IMR-90 (cell line): ENCODE data around the gene DRC3. TPM values are rescaled to one million over a fixed set of nuclear protein-coding genes. Genes with fewer than 3 reads are reported as not detected.

ENCODE experiments used
- ATAC-seq: fragments of 200-7000 bp; cut with Tn5 transposase; 2 replicates; pipeline ENCODE4 v1.9.1; 2020; ENCODE audit warnings: low read depth, mild to moderate bottlenecking, moderate library complexity
- BruUV-seq: library from RNA; stranded (reverse); fragments of 400-500 nt; replicated peaks from 2 replicates; lab custom pipeline; 2021; lab: Mats Ljungman, UMichigan
- CTCF ChIA-PET: fragments of 300-600 bp; formaldehyde crosslinking; extraction: SDS; loops from one replicate; lab custom pipeline; 2021; ENCODE audit warnings: antibody characterized with exemption; lab: Yijun Ruan, JAX
- POLR2A ChIA-PET: fragments of 300-600 bp; sonication (Branson Sonifier 250); formaldehyde crosslinking; loops from one replicate; lab custom pipeline; 2022; ENCODE audit warnings: antibody characterized with exemption; ENCODE audit not compliant: unreplicated experiment; lab: Charles Lee
- DNase-seq: peaks from one replicate; pipeline ENCODE4 v3.0.0; 2013
- H2AFZ ChIP-seq: replicated peaks from 2 replicates; pipeline ENCODE3; 2013; ENCODE audit warnings: low read length, mild to moderate bottlenecking; ENCODE audit not compliant: poor library complexity
- H2AK5ac ChIP-seq: 2 replicates; pipeline ENCODE4 v1.6.1; 2013; ENCODE audit warnings: low read depth, low read length, inconsistent platforms
- H2AK9ac ChIP-seq: replicated peaks from 2 replicates; pipeline ENCODE3; 2013; ENCODE audit warnings: mild to moderate bottlenecking, low read depth, low read length, moderate library complexity; ENCODE audit not compliant: poor library complexity
- H2BK120ac ChIP-seq: 2 replicates; pipeline ENCODE4 v1.6.1; 2013; ENCODE audit warnings: low read depth, low read length, inconsistent platforms
- H2BK15ac ChIP-seq: 3 replicates; pipeline ENCODE4 v1.6.1; 2013; ENCODE audit warnings: low read depth, low read length, inconsistent platforms
- H2BK20ac ChIP-seq: 2 replicates; pipeline ENCODE4 v1.6.1; 2013; ENCODE audit warnings: low read depth, mild to moderate bottlenecking, inconsistent platforms, low read length, moderate library complexity
- H2BK5ac ChIP-seq: 2 replicates; pipeline ENCODE4 v1.6.1; 2013; ENCODE audit warnings: mild to moderate bottlenecking, low read depth, low read length, inconsistent platforms; ENCODE audit not compliant: poor library complexity, severe bottlenecking
- H3K14ac ChIP-seq: replicated peaks from 2 replicates; pipeline ENCODE4 v1.6.1; 2013; ENCODE audit warnings: low read depth, low read length, inconsistent platforms
- H3K18ac ChIP-seq: 2 replicates; pipeline ENCODE4 v1.6.1; 2013; ENCODE audit warnings: low read depth, low read length, control low read depth
- H3K23ac ChIP-seq: 2 replicates; pipeline ENCODE4 v1.6.1; 2013; ENCODE audit warnings: low read depth, low read length, inconsistent platforms
- H3K27ac ChIP-seq: 2 replicates; pipeline ENCODE4 v1.5.1; 2013; ENCODE audit warnings: mild to moderate bottlenecking, control low read depth, low read length; ENCODE audit not compliant: insufficient read depth
- H3K27me3 ChIP-seq: 2 replicates; pipeline ENCODE4 v1.6.1; 2013; ENCODE audit warnings: low read length; ENCODE audit not compliant: control insufficient read depth, insufficient read depth
- H3K36me3 ChIP-seq: 2 replicates; pipeline ENCODE4 v1.6.1; 2013; ENCODE audit warnings: low read length, mixed read lengths; ENCODE audit not compliant: control insufficient read depth, insufficient read depth
- H3K4ac ChIP-seq: 2 replicates; pipeline ENCODE4 v1.6.1; 2013; ENCODE audit warnings: low read depth, low read length, inconsistent platforms
- H3K4me1 ChIP-seq: 2 replicates; pipeline ENCODE4 v1.6.1; 2013; ENCODE audit warnings: low read length, mixed read lengths; ENCODE audit not compliant: control insufficient read depth, insufficient read depth
- H3K4me2 ChIP-seq: 2 replicates; pipeline ENCODE4 v1.6.1; 2013; ENCODE audit warnings: low read depth, mild to moderate bottlenecking, control low read depth, low read length, moderate library complexity
- H3K4me3 ChIP-seq: 2 replicates; pipeline ENCODE4 v1.5.1; 2013; ENCODE audit warnings: low read depth, mild to moderate bottlenecking, control low read depth, low read length, moderate library complexity; ENCODE audit not compliant: insufficient read depth
- H3K56ac ChIP-seq: 2 replicates; pipeline ENCODE4 v1.6.1; 2013; ENCODE audit warnings: low read length, inconsistent platforms; ENCODE audit not compliant: insufficient read depth; ENCODE audit errors: extremely low read depth
- H3K79me1 ChIP-seq, 2 experiments: 2 replicates each; pipeline ENCODE4 v1.6.1; 2013; ENCODE audit warnings: low read length in 2 of 2, inconsistent platforms in 1 of 2, low read depth in 1 of 2
- H3K9ac ChIP-seq: 2 replicates; pipeline ENCODE4 v1.6.1; 2013; ENCODE audit warnings: low read depth, low read length, control low read depth
- H3K9me1 ChIP-seq: 2 replicates; pipeline ENCODE4 v1.6.1; 2013; ENCODE audit warnings: low read length, inconsistent platforms; ENCODE audit not compliant: insufficient read depth
- H3K9me3 ChIP-seq: 2 replicates; pipeline ENCODE4 v1.6.1; 2013; ENCODE audit warnings: low read length; ENCODE audit not compliant: control insufficient read depth, insufficient read depth
- H4K20me1 ChIP-seq: 2 replicates; pipeline ENCODE4 v1.6.1; 2013; ENCODE audit warnings: low read length, inconsistent platforms; ENCODE audit not compliant: insufficient read depth
- H4K5ac ChIP-seq: 2 replicates; pipeline ENCODE4 v1.6.1; 2013; ENCODE audit warnings: mild to moderate bottlenecking, low read depth, low read length, control low read depth
- H4K8ac ChIP-seq, 2 experiments: 2 replicates each; pipeline ENCODE4 v1.6.1; 2013; ENCODE audit warnings: low read depth in 2 of 2, low read length in 2 of 2, control low read depth in 1 of 2, inconsistent platforms in 1 of 2
- H4K91ac ChIP-seq: 2 replicates; pipeline ENCODE4 v1.6.1; 2013; ENCODE audit warnings: low read depth, low read length, inconsistent platforms; ENCODE audit not compliant: insufficient read depth
- NFE2L2 ChIP-seq: fragments of 150-350 bp; IDR thresholded peaks from 2 replicates; pipeline ENCODE4 v1.6.1; 2016; ENCODE audit warnings: low read depth, mild to moderate bottlenecking, low read length
- RCOR1 ChIP-seq: IDR thresholded peaks from 2 replicates; pipeline ENCODE4 v1.6.1; 2012; ENCODE audit warnings: mild to moderate bottlenecking, low read length, improper control_type of control experiment; ENCODE audit not compliant: insufficient replicate concordance
- SMC3 ChIP-seq: fragments of 150-350 bp; IDR thresholded peaks from 2 replicates; pipeline ENCODE4 v1.6.1; 2016; ENCODE audit warnings: low read depth, mild to moderate bottlenecking, antibody characterized with exemption, low read length, moderate library complexity
- WGBS, 2 experiments: methylation state at CpG; one replicate each; pipeline versions ENCODE4 v1.1.5 to v1.1.7; 2013; ENCODE audit warnings: missing lambda C conversion rate in 2 of 2; ENCODE audit not compliant: insufficient read length in 1 of 2; ENCODE audit errors: extremely low coverage in 2 of 2; 5-methylcytosine and 5-hydroxymethylcytosine counted together
- dilution Hi-C: fragments of 300-500 bp; cut with HindIII; formaldehyde crosslinking; loops from one replicate; pipeline ENCODE4 v1.14.3; 2018; ENCODE audit warnings: low sequenced_read_pairs; ENCODE audit not compliant: unreplicated experiment
- in situ Hi-C: fragments of 300-500 bp; cut with MboI; formaldehyde crosslinking; loops from 3 replicates; pipeline ENCODE4 v1.14.3; 2019; ENCODE audit warnings: low sequenced_read_pairs, inconsistent platforms, mixed read lengths
- intact Hi-C: fragments of 100-400 bp; cut with micrococcal nuclease; formaldehyde crosslinking; loops from 2 replicates; pipeline ENCODE4 v1.10.0; 2022
- polyA plus RNA-seq, 3 experiments: library from polyadenylated mRNA; depleted of rRNA; stranded (reverse); fragments of >200 nt; gene quantifications; 2 replicates each; pipeline ENCODE4 v1.2.3, GENCODE V29; 2012; ENCODE audit warnings: low replicate concordance in 1 of 3
- total RNA-seq: library from RNA; depleted of rRNA; stranded (reverse); fragments of >200 nt; gene quantifications from 2 replicates; pipeline ENCODE4 v1.2.3, GENCODE V29; 2012
- TF ChIP-seq, protein P1 (sequence below): fragments of 150-350 bp; IDR thresholded peaks from 2 replicates; pipeline ENCODE4 v1.6.1; 2017; ENCODE audit warnings: mild to moderate bottlenecking, antibody characterized with exemption, low read length, low read depth

Gene DRC3
- total and polyA plus RNA-seq, 2 of the 4 experiments (the other 2 are of a cell fraction) = 0.55 to 0.72 TPM

GRCh38 chr17:17971431-17972125 is 1.1 kb upstream of the DRC3 start:
- H4K91ac ChIP-seq = peak overlapping the region; percentile 29
- peaks cover 10 to 48% of the 10 kb centered on the region in 2 experiments for H3K79me1 ChIP-seq
- peaks cover 9% of the 10 kb centered on the region for H3K9me1 ChIP-seq
- H2BK15ac ChIP-seq = no peak overlapping the region; the same call in 2 of the 3 replicates
- intact Hi-C loops (loop anchor here (1.0 to 5.0 kb wide), 3 partner anchors 49 to 80 kb away; no protein-coding TSS in a partner anchor), in situ Hi-C loops (no loop called here), dilution Hi-C loops (no loop called here)
- no peak for DNase-seq
- H2AK5ac ChIP-seq = peak overlapping the region; percentile 64; the same call in 1 of the 2 replicates
- H4K5ac ChIP-seq = no peak overlapping the region
- 0 out of 4 replicates have a peak overlapping the region, but pooled peaks of 1 of the 2 experiments have one; percentile 16 for H4K8ac ChIP-seq
- peak overlapping the region; percentile 24; the same call in 1 of the 2 replicates for H3K4ac ChIP-seq
- peak overlapping the region; percentile 60 for H3K4me3 ChIP-seq
- no TSS peak for BruUV-seq
- H2BK120ac ChIP-seq = no peak overlapping the region
- H3K56ac ChIP-seq = no peak overlapping the region
- H2BK20ac ChIP-seq = no peak overlapping the region
- ChIA-PET CTCF (interaction anchor here (0.8 kb wide), 1 partner anchor 53 kb away, joined by 3 read pairs; no protein-coding TSS in a partner anchor), POLR2A (no interaction called here)
- 0 out of 2 replicates have a peak, but pooled peaks have one; percentile 4 for TF ChIP-seq SMC3
- TF ChIP-seq NFE2L2 = no peak
- TF ChIP-seq RCOR1 = no peak
- TF ChIP-seq, protein P1, sequence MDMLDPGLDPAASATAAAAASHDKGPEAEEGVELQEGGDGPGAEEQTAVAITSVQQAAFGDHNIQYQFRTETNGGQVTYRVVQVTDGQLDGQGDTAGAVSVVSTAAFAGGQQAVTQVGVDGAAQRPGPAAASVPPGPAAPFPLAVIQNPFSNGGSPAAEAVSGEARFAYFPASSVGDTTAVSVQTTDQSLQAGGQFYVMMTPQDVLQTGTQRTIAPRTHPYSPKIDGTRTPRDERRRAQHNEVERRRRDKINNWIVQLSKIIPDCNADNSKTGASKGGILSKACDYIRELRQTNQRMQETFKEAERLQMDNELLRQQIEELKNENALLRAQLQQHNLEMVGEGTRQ = no peak
- H3K9ac ChIP-seq = peak overlapping the region; percentile 26
- no peaks in the 10 kb centered on the region for H3K9me3 ChIP-seq
- no peaks in the 10 kb centered on the region for H3K27me3 ChIP-seq
- H2AK9ac ChIP-seq = peak overlapping the region; percentile 92
- peak overlapping the region; percentile 92 for H3K23ac ChIP-seq
- H3K14ac ChIP-seq = peak overlapping the region; percentile 36; the same call in 1 of the 2 replicates
- ATAC-seq = no peak
- H4K20me1 ChIP-seq = peaks cover 22% of the 10 kb centered on the region; the same call in 1 of the 2 replicates
- peaks cover 10% of the 10 kb centered on the region for H3K4me1 ChIP-seq
- H2BK5ac ChIP-seq = peak overlapping the region; percentile 11
- peak overlapping the region; percentile 91 for H2AFZ ChIP-seq
- no peak overlapping the region for H3K18ac ChIP-seq
- peak overlapping the region; percentile 87 for H3K4me2 ChIP-seq
- H3K27ac ChIP-seq = peak overlapping the region; percentile 36
- no peaks in the 10 kb centered on the region for H3K36me3 ChIP-seq
- 15% methylated on average over 20 of the region's 33 CpGs; no CpG with 5 or more reads in 1 of the 2 experiments for WGBS, 2 experiments
